Measurements from ENCODE around the gene MIOX. TPM values are rescaled to one million over a fixed set of nuclear protein-coding genes. Genes with fewer than 3 reads are reported as not detected.

MIOX gene
- total and polyA plus RNA-seq, 3 donors from 2014 or later, result 0.24 to 0.25 TPM; not detected in 1

DNA sequence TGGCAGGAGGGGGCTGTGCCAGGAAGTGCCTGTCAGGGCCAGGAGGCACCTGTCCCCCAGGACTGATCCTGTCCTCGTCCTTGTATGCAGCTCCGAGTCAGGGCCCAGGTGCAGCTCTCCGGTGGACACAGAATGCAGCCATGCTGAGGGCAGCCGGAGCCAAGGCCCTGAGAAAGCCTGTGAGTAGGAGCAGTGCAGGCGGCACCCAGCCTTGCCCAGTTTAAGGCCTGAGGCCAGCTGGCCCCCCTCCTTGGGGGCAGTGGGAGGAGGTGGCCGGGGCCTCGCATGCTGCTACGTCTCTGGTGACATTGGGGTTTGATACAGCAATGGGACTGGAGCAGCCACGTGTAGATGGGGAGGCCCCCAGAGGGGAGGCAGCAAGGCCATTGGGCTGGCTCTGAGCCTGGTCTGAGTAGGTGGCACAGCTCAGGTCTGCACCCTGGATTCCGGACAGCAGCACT, 46.8 kb upstream of the MIOX start:
- no peaks in the 10 kb centered on the region for H3K9me3 ChIP-seq
- H3K36me3 ChIP-seq (ENCODE audit: low read depth, missing control alignments), result no peaks in the 10 kb centered on the region
- no peak overlapping the region for H3K27ac ChIP-seq
- TF ChIP-seq, protein P1, sequence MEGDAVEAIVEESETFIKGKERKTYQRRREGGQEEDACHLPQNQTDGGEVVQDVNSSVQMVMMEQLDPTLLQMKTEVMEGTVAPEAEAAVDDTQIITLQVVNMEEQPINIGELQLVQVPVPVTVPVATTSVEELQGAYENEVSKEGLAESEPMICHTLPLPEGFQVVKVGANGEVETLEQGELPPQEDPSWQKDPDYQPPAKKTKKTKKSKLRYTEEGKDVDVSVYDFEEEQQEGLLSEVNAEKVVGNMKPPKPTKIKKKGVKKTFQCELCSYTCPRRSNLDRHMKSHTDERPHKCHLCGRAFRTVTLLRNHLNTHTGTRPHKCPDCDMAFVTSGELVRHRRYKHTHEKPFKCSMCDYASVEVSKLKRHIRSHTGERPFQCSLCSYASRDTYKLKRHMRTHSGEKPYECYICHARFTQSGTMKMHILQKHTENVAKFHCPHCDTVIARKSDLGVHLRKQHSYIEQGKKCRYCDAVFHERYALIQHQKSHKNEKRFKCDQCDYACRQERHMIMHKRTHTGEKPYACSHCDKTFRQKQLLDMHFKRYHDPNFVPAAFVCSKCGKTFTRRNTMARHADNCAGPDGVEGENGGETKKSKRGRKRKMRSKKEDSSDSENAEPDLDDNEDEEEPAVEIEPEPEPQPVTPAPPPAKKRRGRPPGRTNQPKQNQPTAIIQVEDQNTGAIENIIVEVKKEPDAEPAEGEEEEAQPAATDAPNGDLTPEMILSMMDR (IDR thresholded peaks at IDR 0.05), result no peak
- TF ChIP-seq POLR2A (IDR thresholded peaks at IDR 0.05), result no peak
- no peak for DNase-seq
- peaks cover 9% of the 10 kb centered on the region for H3K4me1 ChIP-seq
- WGBS, 2 donors, result 70 to 90% methylated on average over 2 to 10 of the region's 10 CpGs
- intact Hi-C loops (cut with DNase I; ENCODE audit: low total_unique reads), result no loop called here
- H3K4me3 ChIP-seq, result no peak overlapping the region
- no peaks in the 10 kb centered on the region for H3K27me3 ChIP-seq

DNA sequence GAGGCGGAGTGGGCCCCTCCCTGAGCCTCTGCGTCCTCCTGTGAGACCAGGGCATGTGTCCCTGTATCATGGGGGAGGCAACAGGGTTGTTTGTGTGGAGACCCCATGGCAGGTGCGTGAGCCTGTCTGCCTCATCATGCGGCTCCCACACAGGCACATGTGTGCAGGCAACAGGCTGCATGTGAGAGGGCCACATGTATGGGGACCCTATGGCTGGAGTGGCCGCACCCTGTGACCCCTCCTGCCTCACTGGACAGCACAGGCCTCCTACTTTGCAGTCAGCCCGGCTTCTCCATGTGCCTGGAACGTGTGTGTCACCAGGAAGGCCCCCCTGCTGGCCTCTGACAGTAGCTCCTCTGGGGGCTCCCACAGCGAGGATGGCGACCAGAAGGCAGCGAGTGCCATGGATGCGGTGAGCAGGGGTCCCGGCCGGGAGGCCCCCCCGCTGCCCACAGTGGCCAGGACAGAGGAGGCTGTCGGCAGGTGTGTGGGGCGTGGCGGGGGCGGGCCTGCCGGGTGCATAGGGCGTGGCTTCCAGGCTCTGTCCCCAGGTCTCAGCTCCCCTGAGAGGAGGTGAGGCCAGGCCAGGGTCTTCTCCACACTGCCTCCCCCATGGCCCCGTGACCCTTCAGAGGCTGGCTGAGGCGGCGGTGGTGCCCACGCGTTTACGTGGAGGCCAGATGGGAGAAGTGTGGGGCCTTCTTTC, 46.0 kb upstream of the MIOX start:
- TF ChIP-seq, protein P1 (IDR thresholded peaks at IDR 0.05), result no peak
- intact Hi-C loops (cut with DNase I; ENCODE audit: low total_unique reads), result no loop called here
- no peak overlapping the region for H3K4me3 ChIP-seq
- DNase-seq, result no peak
- H3K4me1 ChIP-seq, result peaks cover 9% of the 10 kb centered on the region
- no peak overlapping the region for H3K27ac ChIP-seq
- no peaks in the 10 kb centered on the region for H3K36me3 ChIP-seq (ENCODE audit: low read depth, missing control alignments)
- H3K27me3 ChIP-seq, result no peaks in the 10 kb centered on the region
- no peaks in the 10 kb centered on the region for H3K9me3 ChIP-seq
- WGBS, 2 donors, result 82 to 100% methylated on average over 2 to 26 of the region's 26 CpGs

DNA sequence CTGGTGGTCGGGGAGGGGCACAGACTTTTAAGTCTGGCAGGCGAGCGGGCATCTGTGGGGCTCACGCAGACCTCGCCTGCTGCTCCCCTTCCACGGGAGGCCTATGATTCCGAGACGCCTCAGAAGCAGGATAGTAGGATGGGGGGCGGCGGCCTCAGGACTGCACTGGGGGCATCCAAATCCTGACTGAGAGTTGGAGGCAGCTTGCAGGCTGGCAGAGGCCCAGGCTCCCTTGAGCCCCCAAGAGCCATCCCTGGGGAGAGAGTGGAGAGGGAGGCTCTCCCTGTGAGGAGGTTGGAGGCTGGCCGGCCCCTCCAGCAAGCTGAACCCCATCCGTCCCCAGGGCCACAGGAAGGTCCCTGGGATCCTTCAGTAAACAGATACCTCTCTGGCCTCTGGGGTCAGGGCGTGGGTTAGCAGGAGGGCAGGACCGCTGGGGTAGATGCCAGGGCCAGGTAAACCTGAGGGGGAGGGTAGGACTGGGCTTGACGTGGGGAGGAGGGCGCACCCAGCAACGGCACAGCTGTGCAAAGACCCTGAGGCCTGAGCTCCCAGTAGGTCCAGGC, 45.1 kb upstream of the MIOX start:
- H3K36me3 ChIP-seq (ENCODE audit: low read depth, missing control alignments), result no peaks in the 10 kb centered on the region
- intact Hi-C loops (cut with DNase I; ENCODE audit: low total_unique reads), result no loop called here
- no peak overlapping the region for H3K27ac ChIP-seq
- no peaks in the 10 kb centered on the region for H3K27me3 ChIP-seq
- peaks cover 9% of the 10 kb centered on the region for H3K4me1 ChIP-seq
- WGBS, 2 donors, result 85 to 95% methylated on average over 11 to 17 of the region's 17 CpGs
- no peak for TF ChIP-seq POLR2A (IDR thresholded peaks at IDR 0.05)
- TF ChIP-seq, protein P1 (IDR thresholded peaks at IDR 0.05), result no peak
- no peak for DNase-seq
- H3K4me3 ChIP-seq, result no peak overlapping the region
- H3K9me3 ChIP-seq, result no peaks in the 10 kb centered on the region

DNA sequence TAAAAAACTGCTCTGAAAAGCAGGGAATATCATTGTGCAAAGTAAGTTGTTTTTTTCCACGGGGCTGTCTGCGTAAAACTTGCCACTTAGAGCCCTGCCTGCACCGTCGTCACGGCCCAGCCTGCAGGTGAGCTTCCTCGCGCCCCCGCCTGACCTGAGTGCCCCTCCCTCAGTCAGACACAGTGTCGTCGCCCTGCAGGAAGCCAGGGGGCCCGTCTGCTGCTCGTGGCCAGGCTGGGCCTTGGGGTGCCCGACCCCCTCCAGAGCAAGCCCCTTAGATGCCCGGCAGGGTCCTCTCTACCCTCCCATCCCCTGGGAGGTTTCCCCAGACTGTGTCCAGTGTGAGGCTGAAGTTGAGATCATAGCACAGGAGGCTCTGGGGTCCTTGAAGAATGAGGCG, 43.5 kb upstream of the MIOX start:
- WGBS, 2 donors, result 88 to 93% methylated on average over 14 to 15 of the region's 15 CpGs
- Histone ChIP-seq H3K36me3 (ENCODE audit: low read depth, missing control alignments) (no peaks in the 10 kb centered on the region), H3K4me1 (peaks cover 9% of the 10 kb centered on the region), H3K27me3 (no peaks in the 10 kb centered on the region), H3K9me3 (no peaks in the 10 kb centered on the region), H3K27ac (no peak overlapping the region), H3K4me3 (no peak overlapping the region)
- intact Hi-C loops (cut with DNase I; ENCODE audit: low total_unique reads), result no loop called here
- no peak for DNase-seq
- TF ChIP-seq, protein P1 (IDR thresholded peaks at IDR 0.05), result no peak
- no peak for TF ChIP-seq POLR2A (IDR thresholded peaks at IDR 0.05)
